H1 (cell line): ENCODE results near the gene CCSER2. TPM values are rescaled to one million over a fixed set of nuclear protein-coding genes. Genes with fewer than 3 reads are reported as not detected.

Experiments
- CTCF ChIA-PET: fragments of 300-600 bp; sonication (Branson Sonifier 250); formaldehyde crosslinking; loops from one replicate; lab custom pipeline; 2021; ENCODE audit not compliant: partially characterized antibody; lab: Charles Lee
- POLR2A ChIA-PET: fragments of 300-600 bp; sonication (Branson Sonifier 250); formaldehyde crosslinking; loops from one replicate; lab custom pipeline; 2021; ENCODE audit warnings: inconsistent platforms; ENCODE audit not compliant: partially characterized antibody; lab: Charles Lee
- DNase-seq, 2 experiments: peaks; one replicate each; pipeline versions ENCODE4 v3.0.0 to v3.0.0-alpha.2; 2010 to 2022; ENCODE audit warnings: low spot score in 2 of 2, low read depth in 1 of 2, mixed read lengths in 1 of 2
- FAIRE-seq: peaks from 2 replicates; lab custom pipeline; 2011; peaks lifted over from hg19 to GRCh38; lab: Jason Lieb, UNC
- H2AFZ ChIP-seq: 2 replicates; pipeline ENCODE4 v1.8.1; 2012; ENCODE audit warnings: low read length, inconsistent platforms
- H2AK5ac ChIP-seq: 2 replicates; pipeline ENCODE4 v1.6.1; 2013; ENCODE audit warnings: low read depth, low read length
- H2BK120ac ChIP-seq: replicated peaks from 2 replicates; pipeline ENCODE3; 2013; ENCODE audit warnings: low read depth, low read length, inconsistent platforms
- H2BK12ac ChIP-seq: 2 replicates; pipeline ENCODE4 v1.6.1; 2013; ENCODE audit warnings: low read depth, low read length
- H2BK15ac ChIP-seq: 2 replicates; pipeline ENCODE4 v1.6.1; 2013; ENCODE audit warnings: low read length
- H2BK20ac ChIP-seq: 2 replicates; pipeline ENCODE4 v1.6.1; 2013; ENCODE audit warnings: low read length
- H2BK5ac ChIP-seq: 2 replicates; pipeline ENCODE4 v1.6.1; 2013; ENCODE audit warnings: low read depth, low read length
- H3K14ac ChIP-seq: 2 replicates; pipeline ENCODE4 v1.6.1; 2013; ENCODE audit warnings: inconsistent platforms; ENCODE audit not compliant: insufficient read length
- H3K18ac ChIP-seq: 2 replicates; pipeline ENCODE4 v1.6.1; 2013; ENCODE audit warnings: low read length; ENCODE audit errors: extremely low read depth
- H3K23ac ChIP-seq: 2 replicates; pipeline ENCODE4 v1.6.1; 2013; ENCODE audit warnings: inconsistent platforms; ENCODE audit not compliant: insufficient read length
- H3K23me2 ChIP-seq: 2 replicates; pipeline ENCODE4 v1.6.1; 2013; ENCODE audit warnings: low read depth, low read length
- H3K27ac ChIP-seq: 2 replicates; pipeline ENCODE4 v1.6.1; 2011; ENCODE audit warnings: low read depth, low read length, inconsistent platforms
- H3K27me3 ChIP-seq, 4 experiments: replicated peaks in 1 of 4; 1 replicate in 1 of 4; 2 replicates in 3 of 4; pipeline versions ENCODE4 v1.6.1 to v1.8.1; 2011 to 2013; ENCODE audit warnings: low read length in 3 of 4, mild to moderate bottlenecking in 3 of 4, inconsistent platforms in 2 of 4, mixed read lengths in 2 of 4, moderate library complexity in 1 of 4; ENCODE audit not compliant: control insufficient read depth in 3 of 4, insufficient read depth in 3 of 4; ENCODE audit errors: extremely low read depth in 1 of 4
- H3K36me3 ChIP-seq, 4 experiments: 2 replicates each; pipeline versions ENCODE4 v1.6.1 to v1.8.1; 2011 to 2013; ENCODE audit warnings: mild to moderate bottlenecking in 4 of 4, low read length in 3 of 4, moderate library complexity in 2 of 4, control low read depth in 1 of 4, inconsistent platforms in 1 of 4; ENCODE audit not compliant: insufficient read depth in 4 of 4, control insufficient read depth in 2 of 4
- H3K4ac ChIP-seq: replicated peaks from 2 replicates; pipeline ENCODE3; 2013; ENCODE audit warnings: low read length, low read depth, mixed read lengths, inconsistent platforms; ENCODE audit not compliant: insufficient read length
- H3K4me1 ChIP-seq, 4 experiments: replicated peaks in 1 of 4; 1 replicate in 1 of 4; 2 replicates in 3 of 4; pipeline versions ENCODE4 v1.6.1 to v1.8.1; 2011 to 2013; ENCODE audit warnings: low read length in 3 of 4, inconsistent platforms in 2 of 4, mixed read lengths in 1 of 4; ENCODE audit not compliant: insufficient read depth in 4 of 4, control insufficient read depth in 3 of 4
- H3K4me2 ChIP-seq, 2 experiments: 2 replicates each; pipeline versions ENCODE4 v1.6.1 to v1.8.1; 2011 to 2013; ENCODE audit warnings: low read depth in 2 of 2, low read length in 2 of 2, control low read depth in 1 of 2, inconsistent platforms in 1 of 2, mild to moderate bottlenecking in 1 of 2; ENCODE audit not compliant: insufficient read depth in 1 of 2
- H3K4me3 ChIP-seq, 4 experiments: fragments of 200-600, 300-600 bp in 1 of 4; sonication (generic), shearing (Covaris generic), sonication (Bioruptor Twin) in 1 of 4; 2 replicates each; pipeline versions ENCODE4 v1.5.1 to v1.8.1; 2011 to 2016; ENCODE audit warnings: low read length in 4 of 4, low read depth in 3 of 4, control low read depth in 2 of 4, inconsistent platforms in 2 of 4, mild to moderate bottlenecking in 2 of 4, mixed read lengths in 1 of 4, moderate library complexity in 1 of 4; ENCODE audit not compliant: insufficient read depth in 2 of 4; ENCODE audit errors: extremely low read depth in 1 of 4
- H3K56ac ChIP-seq: replicated peaks from 2 replicates; pipeline ENCODE3; 2013; ENCODE audit warnings: low read depth, mild to moderate bottlenecking, mixed read lengths, low read length, inconsistent platforms; ENCODE audit not compliant: insufficient read length
- H3K79me1 ChIP-seq: 2 replicates; pipeline ENCODE4 v1.6.1; 2013; ENCODE audit warnings: low read depth, low read length, control low read depth
- H3K79me2 ChIP-seq, 2 experiments: 2 replicates each; pipeline versions ENCODE4 v1.6.1 to v1.8.1; 2012 to 2013; ENCODE audit warnings: low read length in 2 of 2, mild to moderate bottlenecking in 2 of 2, inconsistent platforms in 1 of 2; ENCODE audit not compliant: insufficient read depth in 2 of 2, control insufficient read depth in 1 of 2
- H3K9ac ChIP-seq, 4 experiments: replicated peaks in 1 of 4; 1 replicate in 1 of 4; 2 replicates in 3 of 4; pipeline versions ENCODE4 v1.6.1 to v1.8.1; 2011 to 2013; ENCODE audit warnings: low read depth in 3 of 4, low read length in 3 of 4, control low read depth in 2 of 4, mild to moderate bottlenecking in 2 of 4, moderate library complexity in 2 of 4, inconsistent platforms in 1 of 4; ENCODE audit errors: extremely low read depth in 1 of 4
- H3K9me3 ChIP-seq, 2 experiments: 2 replicates each; pipeline versions ENCODE4 v1.6.1 to v1.8.1; 2012 to 2013; ENCODE audit warnings: mild to moderate bottlenecking in 2 of 2, moderate library complexity in 2 of 2, control low read depth in 1 of 2, inconsistent platforms in 1 of 2, low read depth in 1 of 2, low read length in 1 of 2, mixed read lengths in 1 of 2; ENCODE audit not compliant: insufficient read depth in 2 of 2
- H4K20me1 ChIP-seq, 2 experiments: replicated peaks in 1 of 2; 2 replicates each; pipeline versions ENCODE3 to v1.8.1; 2011 to 2013; ENCODE audit warnings: inconsistent platforms in 2 of 2, low read length in 2 of 2, mild to moderate bottlenecking in 1 of 2; ENCODE audit not compliant: insufficient read depth in 2 of 2, control insufficient read depth in 1 of 2
- H4K5ac ChIP-seq: 2 replicates; pipeline ENCODE4 v1.6.1; 2013; ENCODE audit warnings: low read length, low read depth, mixed read lengths, inconsistent platforms; ENCODE audit not compliant: insufficient read length
- H4K8ac ChIP-seq: 2 replicates; pipeline ENCODE4 v1.8.0; 2013; ENCODE audit warnings: mild to moderate bottlenecking, moderate library complexity, low read length, inconsistent platforms; ENCODE audit not compliant: insufficient read depth; ENCODE audit errors: extremely low read depth
- H4K91ac ChIP-seq: replicated peaks from 2 replicates; pipeline ENCODE3; 2013; ENCODE audit warnings: low read length, mixed read lengths, inconsistent platforms; ENCODE audit not compliant: insufficient read length
- WGBS, 2 experiments: shearing (Covaris generic) in 1 of 2; methylation state at CpG; one replicate each; pipeline versions ENCODE4 v1.1.6 to v1.1.7; 2013 to 2015; ENCODE audit warnings: low lambda C conversion rate in 2 of 2, mixed read lengths in 2 of 2, inconsistent platforms in 1 of 2, low coverage in 1 of 2, missing lambda C conversion rate in 1 of 2; ENCODE audit not compliant: insufficient replicate concordance in 2 of 2, insufficient coverage in 1 of 2, insufficient read length in 1 of 2; ENCODE audit errors: extremely low coverage in 1 of 2, missing lambda C conversion rate in 1 of 2; 5-methylcytosine and 5-hydroxymethylcytosine counted together
- polyA plus RNA-seq, 7 experiments: library from polyadenylated mRNA; depleted of rRNA in 3 of 7; stranded (reverse) in 5 of 7; unstranded in 2 of 7; fragments of >200 nt in 5 of 7; fragments of 200-250 nt in 2 of 7; gene quantifications; 1 replicate in 5 of 7; 2 replicates in 1 of 7; 4 replicates in 1 of 7; pipeline versions ENCODE4 v1.2.1 to v1.2.3, GENCODE V29; 2011 to 2013; ENCODE audit warnings: missing spikeins in 2 of 7, mixed read lengths in 2 of 7
- total RNA-seq: library from RNA; stranded (reverse); fragmentation: NEBNext Ultra II Directional; extraction: Animal tissue kit (Norgen Biotek cat#: 25700); gene quantifications from 2 replicates; pipeline ENCODE4 v1.2.1, GENCODE V29; 2021

Gene CCSER2
- total and polyA plus RNA-seq, 2 of the 8 experiments (the other 6 are each of a cell fraction or from before 2014, with no cell fraction given): 6.9 to 30.5 TPM

DNA sequence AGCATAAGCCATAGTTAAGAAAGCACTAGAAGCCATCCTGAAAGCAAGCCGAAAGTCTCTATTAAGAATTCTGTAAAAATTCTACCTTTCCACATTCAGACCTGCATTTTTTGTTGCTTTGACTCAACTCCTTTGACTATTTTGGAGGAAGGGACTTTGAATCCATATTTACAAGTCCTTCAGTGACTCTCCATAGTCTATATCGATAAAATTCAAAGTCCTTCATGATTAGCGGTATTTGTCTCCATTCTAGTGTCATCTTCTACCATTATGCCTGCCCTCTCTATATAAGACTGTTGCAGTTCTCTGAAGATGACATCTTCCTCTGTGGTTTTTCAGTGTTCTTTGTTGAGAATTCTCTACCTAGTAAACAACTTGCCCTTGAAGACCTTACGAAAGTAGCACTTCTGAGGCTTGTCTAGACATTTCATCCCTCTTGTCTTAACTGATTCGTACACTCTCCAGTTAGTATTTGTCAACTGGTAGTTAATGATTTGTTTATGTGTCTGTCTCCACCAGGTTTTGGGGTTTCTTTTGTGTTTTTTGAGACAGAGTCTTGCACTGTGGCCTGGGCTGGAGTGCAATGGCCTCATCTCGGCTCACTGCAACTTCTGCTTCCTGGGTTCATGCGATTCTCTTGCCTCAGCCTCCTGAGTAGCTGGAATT lies 1.7 kb downstream of the CCSER2 start:
- WGBS, 2 experiments: 89% methylated on average over 7 of the region's 7 CpGs; no CpG with 5 or more reads in 1 of the 2 experiments
- no peak for FAIRE-seq

More for the DNA sequence above, 1.7 kb downstream of the CCSER2 start:
- H4K8ac ChIP-seq: no peak overlapping the region
- H4K91ac ChIP-seq: no peak overlapping the region
- peaks cover 0 to 2% of the 10 kb centered on the region in 2 experiments for H4K20me1 ChIP-seq
- peaks cover 4% of the 10 kb centered on the region; the same call in 1 of the 2 replicates for H3K79me1 ChIP-seq
- no peak for DNase-seq
- no peak overlapping the region for H3K18ac ChIP-seq
- POLR2A ChIA-PET: no interaction called here
- H3K4me2 ChIP-seq: peak overlapping the region; percentile 64 to 81; a peak in 3 of 4 replicates
- no peak overlapping the region for H3K9ac ChIP-seq
- no peaks in the 10 kb centered on the region for H3K36me3 ChIP-seq
- H3K4me1 ChIP-seq: peaks cover 3 to 11% (median 4%) of the 10 kb centered on the region in 4 experiments; a peak in 6 of 7 replicates
- H3K56ac ChIP-seq: no peak overlapping the region
- H3K27ac ChIP-seq: no peak overlapping the region
- no peak overlapping the region for H2BK15ac ChIP-seq
- no peak overlapping the region for H3K23ac ChIP-seq
- CTCF ChIA-PET: interaction anchor here (0.9 to 2.7 kb wide), 6 partner anchors 12 to 207 kb away, joined by 3 to 12 read pairs (median 4); no protein-coding TSS in a partner anchor
- no peaks in the 10 kb centered on the region for H3K9me3 ChIP-seq
- H3K14ac ChIP-seq: no peak overlapping the region
- no peak overlapping the region for H4K5ac ChIP-seq
- no peak overlapping the region for H2BK5ac ChIP-seq
- H2AK5ac ChIP-seq: no peak overlapping the region
- H3K4ac ChIP-seq: no peak overlapping the region
- no peaks in the 10 kb centered on the region for H3K23me2 ChIP-seq
- H2BK120ac ChIP-seq: no peak overlapping the region
- no peaks in the 10 kb centered on the region for H3K27me3 ChIP-seq
- H2BK20ac ChIP-seq: no peak overlapping the region
- no peak overlapping the region for H2BK12ac ChIP-seq
- H2AFZ ChIP-seq: no peak overlapping the region
- peak overlapping the region in 2 of 4 experiments; percentile 61 to 75; a peak in 3 of 8 replicates for H3K4me3 ChIP-seq
- peaks cover 0 to 56% of the 10 kb centered on the region in 2 experiments; a peak in 2 of 4 replicates for H3K79me2 ChIP-seq
